ENCODE results near the gene ZNF43.
A peak's percentile ranks its signal among the peaks of the same experiment; 100 is the strongest.
"Not testable (repeated sequence)": the region's sequence is repeated elsewhere in the genome, so short reads cannot be mapped to it uniquely, and the experiment has no call there.

The ZNF43 gene

GRCh38 chr19:21835810-21836444 is at the start of gene ZNF43:
Gene ZNF43, minus strand, starts transcription at chr19:21836182. Its CDS starts 144 bp downstream, at chr19:21836038.
- peak within 1 kb of the TSS; percentile 76 for H3K9ac ChIP-seq (ENCODE audit: insufficient read length)
- H3K9me3 ChIP-seq (ENCODE audit: low read depth, low read length), result no peaks in the 10 kb centered on the region; the same call in 1 of the 2 replicates
- H3K36me3 ChIP-seq (ENCODE audit: insufficient read depth, low read length), result peaks cover 41% of the 10 kb centered on the region
- peak within 1 kb of the TSS; percentile 82 for H3K4me3 ChIP-seq
- DNase-seq (ENCODE audit: low read depth, low spot score), result peak; percentile 56
- TF ChIP-seq POLR2AphosphoS5 (IDR thresholded peaks at IDR 0.05; ENCODE audit: borderline replicate concordance, low read depth, low read length) (peak; percentile 62), FOXP2 (optimal IDR thresholded peaks at IDR 0.05; ENCODE audit: control extremely low read depth, extremely low read length, insufficient read depth) (no peak), EZH2 (IDR thresholded peaks at IDR 0.05) (no peak)
- H3K27ac ChIP-seq, result peak within 1 kb of the TSS; percentile 89

- H3K9me3 ChIP-seq (ENCODE audit: low read depth, low read length); H3K36me3 ChIP-seq (ENCODE audit: insufficient read depth, low read length); H3K27ac ChIP-seq; H3K9ac ChIP-seq (ENCODE audit: insufficient read length); DNase-seq (ENCODE audit: low read depth, low spot score); H3K4me3 ChIP-seq: not testable (repeated sequence)
These were observed 49.5 kb upstream of the ZNF43 start for GRCh38 chr19:21885516-21885915.

DNA sequence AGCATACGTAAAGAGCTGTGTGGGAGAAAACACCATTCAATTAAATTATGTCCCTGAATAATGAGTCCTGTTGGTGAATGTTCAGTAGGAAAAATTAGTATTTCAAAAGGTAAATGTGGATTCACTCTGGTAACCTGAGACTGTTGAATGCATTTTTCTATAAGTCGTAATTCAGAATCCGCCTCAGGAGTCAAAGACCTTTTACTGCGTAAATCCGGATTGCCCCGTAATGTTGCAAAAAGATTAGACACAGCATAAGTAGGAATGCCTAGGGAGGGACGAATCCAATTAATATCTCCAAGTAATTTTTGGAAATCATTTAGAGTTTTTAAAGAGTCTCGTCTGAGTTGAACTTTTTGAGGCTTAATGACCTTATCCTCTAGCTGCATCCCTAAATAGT is 48.8 kb upstream of the ZNF43 start:
- H3K9ac ChIP-seq (ENCODE audit: insufficient read length); H3K36me3 ChIP-seq (ENCODE audit: insufficient read depth, low read length); H3K4me3 ChIP-seq; H3K27ac ChIP-seq; H3K9me3 ChIP-seq (ENCODE audit: low read depth, low read length); DNase-seq (ENCODE audit: low read depth, low spot score): not testable (repeated sequence)

- H3K36me3 ChIP-seq (ENCODE audit: insufficient read depth, low read length), result no peaks in the 10 kb centered on the region
- H3K4me3 ChIP-seq, result no peak overlapping the region
- H3K9ac ChIP-seq (ENCODE audit: insufficient read length), result no peak overlapping the region
- DNase-seq (ENCODE audit: low read depth, low spot score), result no peak
- no peaks in the 10 kb centered on the region for H3K9me3 ChIP-seq (ENCODE audit: low read depth, low read length)
- H3K27ac ChIP-seq, result no peak overlapping the region
- no peak for TF ChIP-seq EZH2 (IDR thresholded peaks at IDR 0.05)
- TF ChIP-seq FOXP2 (optimal IDR thresholded peaks at IDR 0.05; ENCODE audit: control extremely low read depth, extremely low read length, insufficient read depth), result no peak
- TF ChIP-seq POLR2AphosphoS5 (IDR thresholded peaks at IDR 0.05; ENCODE audit: borderline replicate concordance, low read depth, low read length), result no peak
These were observed 47.5 kb upstream of the ZNF43 start for GRCh38 chr19:21883516-21883915.

GRCh38 chr19:21880761-21881160 is 44.8 kb upstream of the ZNF43 start:
- H3K4me3 ChIP-seq; H3K27ac ChIP-seq; H3K9ac ChIP-seq (ENCODE audit: insufficient read length); H3K9me3 ChIP-seq (ENCODE audit: low read depth, low read length); DNase-seq (ENCODE audit: low read depth, low spot score); H3K36me3 ChIP-seq (ENCODE audit: insufficient read depth, low read length): not testable (repeated sequence)

DNA sequence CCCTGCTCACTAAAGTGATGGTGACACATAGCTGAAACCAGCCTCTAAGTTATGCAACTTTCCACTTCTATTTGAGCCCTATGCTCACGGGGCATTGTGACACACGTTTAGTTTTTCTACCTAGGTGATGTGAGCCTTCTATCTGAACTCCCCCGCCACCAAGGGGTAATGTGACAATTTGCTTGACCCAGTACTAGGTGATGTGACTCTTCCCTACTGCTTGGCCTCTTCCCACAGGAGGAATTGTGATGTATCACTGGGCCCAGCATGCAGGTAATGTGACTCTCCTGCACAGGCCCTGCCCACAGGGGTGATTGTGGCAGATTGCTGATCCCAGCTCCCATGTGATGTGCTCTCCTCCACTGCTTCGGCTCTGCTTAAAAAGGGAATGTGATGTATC is 42.7 kb upstream of the ZNF43 start:
- TF ChIP-seq EZH2 (IDR thresholded peaks at IDR 0.05), result no peak
- no peak for TF ChIP-seq POLR2AphosphoS5 (IDR thresholded peaks at IDR 0.05; ENCODE audit: borderline replicate concordance, low read depth, low read length)
- no peak for TF ChIP-seq FOXP2 (optimal IDR thresholded peaks at IDR 0.05; ENCODE audit: control extremely low read depth, extremely low read length, insufficient read depth)

GRCh38 chr19:21877976-21878375 is 42.0 kb upstream of the ZNF43 start:
- Histone ChIP-seq H3K27ac (no peak overlapping the region), H3K9ac (ENCODE audit: insufficient read length) (no peak overlapping the region), H3K4me3 (no peak overlapping the region), H3K36me3 (ENCODE audit: insufficient read depth, low read length) (no peaks in the 10 kb centered on the region), H3K9me3 (ENCODE audit: low read depth, low read length) (no peaks in the 10 kb centered on the region)
- no peak for TF ChIP-seq EZH2 (IDR thresholded peaks at IDR 0.05)
- TF ChIP-seq POLR2AphosphoS5 (IDR thresholded peaks at IDR 0.05; ENCODE audit: borderline replicate concordance, low read depth, low read length), result no peak
- no peak for TF ChIP-seq FOXP2 (optimal IDR thresholded peaks at IDR 0.05; ENCODE audit: control extremely low read depth, extremely low read length, insufficient read depth)
- no peak for DNase-seq (ENCODE audit: low read depth, low spot score)

More for the DNA sequence above, 42.7 kb upstream of the ZNF43 start:
- H3K27ac ChIP-seq, result no peak overlapping the region
- H3K9ac ChIP-seq (ENCODE audit: insufficient read length), result no peak overlapping the region
- H3K36me3 ChIP-seq (ENCODE audit: insufficient read depth, low read length), result no peaks in the 10 kb centered on the region
- no peaks in the 10 kb centered on the region for H3K9me3 ChIP-seq (ENCODE audit: low read depth, low read length)
- DNase-seq (ENCODE audit: low read depth, low spot score), result no peak
- no peak overlapping the region for H3K4me3 ChIP-seq

DNA sequence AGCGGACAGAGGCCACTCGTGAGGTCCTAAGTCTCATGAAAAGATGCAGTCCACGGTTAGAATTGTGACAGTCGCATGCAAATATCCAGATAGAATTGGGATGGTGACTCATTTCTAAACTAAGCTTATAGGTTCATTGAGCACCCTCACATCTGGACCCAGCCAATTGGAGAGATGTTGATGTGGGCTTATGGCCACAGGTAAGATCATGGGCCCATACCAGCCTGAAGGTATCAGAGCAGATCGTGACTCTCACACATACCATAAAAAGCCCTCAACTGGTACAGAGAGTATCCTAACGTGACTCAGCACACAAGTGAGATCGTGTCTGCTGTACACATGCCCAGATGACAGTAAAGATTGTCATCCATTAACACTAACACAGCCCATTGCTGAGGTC is 40.6 kb upstream of the ZNF43 start:
- H3K27ac ChIP-seq; H3K9ac ChIP-seq (ENCODE audit: insufficient read length); H3K9me3 ChIP-seq (ENCODE audit: low read depth, low read length); H3K36me3 ChIP-seq (ENCODE audit: insufficient read depth, low read length); H3K4me3 ChIP-seq; DNase-seq (ENCODE audit: low read depth, low spot score): not testable (repeated sequence)

GRCh38 chr19:21856773-21857514 is 21.0 kb upstream of the ZNF43 start:
- no peak for DNase-seq (ENCODE audit: low read depth, low spot score)
- H3K4me3 ChIP-seq, result no peak overlapping the region
- no peak for TF ChIP-seq EZH2 (IDR thresholded peaks at IDR 0.05)
- no peak for TF ChIP-seq POLR2AphosphoS5 (IDR thresholded peaks at IDR 0.05; ENCODE audit: borderline replicate concordance, low read depth, low read length)
- TF ChIP-seq FOXP2 (optimal IDR thresholded peaks at IDR 0.05; ENCODE audit: control extremely low read depth, extremely low read length, insufficient read depth), result no peak
- H3K9ac ChIP-seq (ENCODE audit: insufficient read length), result no peak overlapping the region
- H3K36me3 ChIP-seq (ENCODE audit: insufficient read depth, low read length), result no peaks in the 10 kb centered on the region
- no peak overlapping the region for H3K27ac ChIP-seq
- no peaks in the 10 kb centered on the region; the same call in 1 of the 2 replicates for H3K9me3 ChIP-seq (ENCODE audit: low read depth, low read length)
